ENCODE data around the gene MXD1.

Gene MXD1

GRCh38 chr2:69914164-69914949 is 552 bp upstream of the MXD1 start:
- H3K4me1 ChIP-seq (ENCODE audit: control insufficient read depth, insufficient read depth, low read length): no peaks in the 10 kb centered on the region
- peaks cover 7% of the 10 kb centered on the region; the same call in 1 of the 2 replicates for H3K27me3 ChIP-seq (ENCODE audit: control insufficient read depth, insufficient read depth, low read length)
- no peaks in the 10 kb centered on the region for H3K9me3 ChIP-seq (ENCODE audit: control insufficient read depth, insufficient read depth, low read depth, low read length)
- peak overlapping the region; percentile 97 for H3K27ac ChIP-seq (ENCODE audit: low read depth, low read length)
- peak overlapping the region; percentile 75 for H3K4me3 ChIP-seq (ENCODE audit: low read depth, low read length)
- peaks cover 8% of the 10 kb centered on the region for H3K36me3 ChIP-seq (ENCODE audit: control insufficient read depth, insufficient read depth, low read length)
- H3K9ac ChIP-seq (ENCODE audit: low read length): peak overlapping the region; percentile 95

- H3K4me1 ChIP-seq (ENCODE audit: control insufficient read depth, insufficient read depth, low read length): no peaks in the 10 kb centered on the region
- H3K4me3 ChIP-seq (ENCODE audit: low read depth, low read length): peak overlapping the region; percentile 81
- H3K36me3 ChIP-seq (ENCODE audit: control insufficient read depth, insufficient read depth, low read length): 0 out of 2 replicates have a peak, but pooled peaks cover 2% of the 10 kb centered on the region
- H3K9ac ChIP-seq (ENCODE audit: low read length): no peak overlapping the region
- peaks cover 7% of the 10 kb centered on the region; the same call in 1 of the 2 replicates for H3K27me3 ChIP-seq (ENCODE audit: control insufficient read depth, insufficient read depth, low read length)
- no peaks in the 10 kb centered on the region for H3K9me3 ChIP-seq (ENCODE audit: control insufficient read depth, insufficient read depth, low read depth, low read length)
- no peak overlapping the region for H3K27ac ChIP-seq (ENCODE audit: low read depth, low read length)
Measured at GRCh38 chr2:69916106-69916505, 1.2 kb downstream of the MXD1 start.

- Histone ChIP-seq H3K27me3 (ENCODE audit: control insufficient read depth, insufficient read depth, low read length) (peaks cover 7% of the 10 kb centered on the region; the same call in 1 of the 2 replicates), H3K4me3 (ENCODE audit: low read depth, low read length) (no peak overlapping the region), H3K4me1 (ENCODE audit: control insufficient read depth, insufficient read depth, low read length) (no peaks in the 10 kb centered on the region), H3K36me3 (ENCODE audit: control insufficient read depth, insufficient read depth, low read length) (0 out of 2 replicates have a peak, but pooled peaks cover 2% of the 10 kb centered on the region), H3K9me3 (ENCODE audit: control insufficient read depth, insufficient read depth, low read depth, low read length) (no peaks in the 10 kb centered on the region), H3K27ac (ENCODE audit: low read depth, low read length) (no peak overlapping the region), H3K9ac (ENCODE audit: low read length) (no peak overlapping the region)
Measured at GRCh38 chr2:69917852-69918251, 2.9 kb downstream of the MXD1 start.

GRCh38 chr2:69918401-69918800 is 3.5 kb downstream of the MXD1 start:
- no peaks in the 10 kb centered on the region for H3K9me3 ChIP-seq (ENCODE audit: control insufficient read depth, insufficient read depth, low read depth, low read length)
- H3K4me1 ChIP-seq (ENCODE audit: control insufficient read depth, insufficient read depth, low read length): no peaks in the 10 kb centered on the region
- no peak overlapping the region for H3K9ac ChIP-seq (ENCODE audit: low read length)
- H3K27me3 ChIP-seq (ENCODE audit: control insufficient read depth, insufficient read depth, low read length): peaks cover 7% of the 10 kb centered on the region; the same call in 1 of the 2 replicates
- no peak overlapping the region for H3K4me3 ChIP-seq (ENCODE audit: low read depth, low read length)
- H3K36me3 ChIP-seq (ENCODE audit: control insufficient read depth, insufficient read depth, low read length): no peaks in the 10 kb centered on the region
- no peak overlapping the region for H3K27ac ChIP-seq (ENCODE audit: low read depth, low read length)

GRCh38 chr2:69923116-69923515 is 8.2 kb downstream of the MXD1 start:
- H3K27ac ChIP-seq (ENCODE audit: low read depth, low read length): no peak overlapping the region
- H3K27me3 ChIP-seq (ENCODE audit: control insufficient read depth, insufficient read depth, low read length): no peaks in the 10 kb centered on the region
- H3K36me3 ChIP-seq (ENCODE audit: control insufficient read depth, insufficient read depth, low read length): no peaks in the 10 kb centered on the region
- no peaks in the 10 kb centered on the region for H3K4me1 ChIP-seq (ENCODE audit: control insufficient read depth, insufficient read depth, low read length)
- no peak overlapping the region for H3K4me3 ChIP-seq (ENCODE audit: low read depth, low read length)
- no peaks in the 10 kb centered on the region for H3K9me3 ChIP-seq (ENCODE audit: control insufficient read depth, insufficient read depth, low read depth, low read length)
- H3K9ac ChIP-seq (ENCODE audit: low read length): no peak overlapping the region

GRCh38 chr2:69926849-69927515 is 12.1 kb downstream of the MXD1 start:
- Histone ChIP-seq H3K27me3 (ENCODE audit: control insufficient read depth, insufficient read depth, low read length) (no peaks in the 10 kb centered on the region), H3K9me3 (ENCODE audit: control insufficient read depth, insufficient read depth, low read depth, low read length) (no peaks in the 10 kb centered on the region), H3K36me3 (ENCODE audit: control insufficient read depth, insufficient read depth, low read length) (no peaks in the 10 kb centered on the region), H3K9ac (ENCODE audit: low read length) (no peak overlapping the region), H3K27ac (ENCODE audit: low read depth, low read length) (no peak overlapping the region), H3K4me1 (ENCODE audit: control insufficient read depth, insufficient read depth, low read length) (no peaks in the 10 kb centered on the region), H3K4me3 (ENCODE audit: low read depth, low read length) (no peak overlapping the region)

GRCh38 chr2:69931832-69932595 is 17.1 kb downstream of the MXD1 start:
- Histone ChIP-seq H3K27me3 (ENCODE audit: control insufficient read depth, insufficient read depth, low read length) (no peaks in the 10 kb centered on the region), H3K36me3 (ENCODE audit: control insufficient read depth, insufficient read depth, low read length) (peaks cover 3% of the 10 kb centered on the region; the same call in 1 of the 2 replicates), H3K4me3 (ENCODE audit: low read depth, low read length) (no peak overlapping the region), H3K9me3 (ENCODE audit: control insufficient read depth, insufficient read depth, low read depth, low read length) (no peaks in the 10 kb centered on the region), H3K9ac (ENCODE audit: low read length) (no peak overlapping the region), H3K4me1 (ENCODE audit: control insufficient read depth, insufficient read depth, low read length) (peaks cover 4% of the 10 kb centered on the region; the same call in 1 of the 2 replicates), H3K27ac (ENCODE audit: low read depth, low read length) (no peak overlapping the region)

GRCh38 chr2:69932596-69932922 is 17.6 kb downstream of the MXD1 start:
- H3K4me3 ChIP-seq (ENCODE audit: low read depth, low read length): no peak overlapping the region
- no peaks in the 10 kb centered on the region for H3K9me3 ChIP-seq (ENCODE audit: control insufficient read depth, insufficient read depth, low read depth, low read length)
- no peaks in the 10 kb centered on the region for H3K27me3 ChIP-seq (ENCODE audit: control insufficient read depth, insufficient read depth, low read length)
- no peak overlapping the region for H3K9ac ChIP-seq (ENCODE audit: low read length)
- H3K27ac ChIP-seq (ENCODE audit: low read depth, low read length): no peak overlapping the region
- peaks cover 3% of the 10 kb centered on the region; the same call in 1 of the 2 replicates for H3K36me3 ChIP-seq (ENCODE audit: control insufficient read depth, insufficient read depth, low read length)
- H3K4me1 ChIP-seq (ENCODE audit: control insufficient read depth, insufficient read depth, low read length): peaks cover 7% of the 10 kb centered on the region; the same call in 1 of the 2 replicates

- Histone ChIP-seq H3K27ac (ENCODE audit: low read depth, low read length) (no peak overlapping the region), H3K9me3 (ENCODE audit: control insufficient read depth, insufficient read depth, low read depth, low read length) (no peaks in the 10 kb centered on the region), H3K4me1 (ENCODE audit: control insufficient read depth, insufficient read depth, low read length) (peaks cover 7% of the 10 kb centered on the region; the same call in 1 of the 2 replicates), H3K4me3 (ENCODE audit: low read depth, low read length) (no peak overlapping the region), H3K27me3 (ENCODE audit: control insufficient read depth, insufficient read depth, low read length) (no peaks in the 10 kb centered on the region), H3K9ac (ENCODE audit: low read length) (no peak overlapping the region), H3K36me3 (ENCODE audit: control insufficient read depth, insufficient read depth, low read length) (peaks cover 8% of the 10 kb centered on the region)
Measured at GRCh38 chr2:69933254-69933828, 18.4 kb downstream of the MXD1 start.

- Histone ChIP-seq H3K9ac (ENCODE audit: low read length) (no peak overlapping the region), H3K4me3 (ENCODE audit: low read depth, low read length) (no peak overlapping the region), H3K27ac (ENCODE audit: low read depth, low read length) (no peak overlapping the region), H3K36me3 (ENCODE audit: control insufficient read depth, insufficient read depth, low read length) (peaks cover 8% of the 10 kb centered on the region), H3K4me1 (ENCODE audit: control insufficient read depth, insufficient read depth, low read length) (peaks cover 7% of the 10 kb centered on the region; the same call in 1 of the 2 replicates), H3K9me3 (ENCODE audit: control insufficient read depth, insufficient read depth, low read depth, low read length) (no peaks in the 10 kb centered on the region), H3K27me3 (ENCODE audit: control insufficient read depth, insufficient read depth, low read length) (no peaks in the 10 kb centered on the region)
Measured at GRCh38 chr2:69933839-69934613, 19.1 kb downstream of the MXD1 start.

All from HUES6 (cell line).